Measurements from ENCODE around the gene MYRF.

The MYRF gene

GRCh38 chr11:61795459-61795858, 43.0 kb downstream of the MYRF start:
- DNase-seq (ENCODE audit: low read depth in 2 of 2): no peak

GRCh38 chr11:61795876-61796526, 43.6 kb downstream of the MYRF start:
- DNase-seq (ENCODE audit: low read depth in 2 of 2): no peak

GRCh38 chr11:61797263-61797944, 45.0 kb downstream of the MYRF start:
- DNase-seq (ENCODE audit: low read depth in 2 of 2): peak; percentile 60

DNA sequence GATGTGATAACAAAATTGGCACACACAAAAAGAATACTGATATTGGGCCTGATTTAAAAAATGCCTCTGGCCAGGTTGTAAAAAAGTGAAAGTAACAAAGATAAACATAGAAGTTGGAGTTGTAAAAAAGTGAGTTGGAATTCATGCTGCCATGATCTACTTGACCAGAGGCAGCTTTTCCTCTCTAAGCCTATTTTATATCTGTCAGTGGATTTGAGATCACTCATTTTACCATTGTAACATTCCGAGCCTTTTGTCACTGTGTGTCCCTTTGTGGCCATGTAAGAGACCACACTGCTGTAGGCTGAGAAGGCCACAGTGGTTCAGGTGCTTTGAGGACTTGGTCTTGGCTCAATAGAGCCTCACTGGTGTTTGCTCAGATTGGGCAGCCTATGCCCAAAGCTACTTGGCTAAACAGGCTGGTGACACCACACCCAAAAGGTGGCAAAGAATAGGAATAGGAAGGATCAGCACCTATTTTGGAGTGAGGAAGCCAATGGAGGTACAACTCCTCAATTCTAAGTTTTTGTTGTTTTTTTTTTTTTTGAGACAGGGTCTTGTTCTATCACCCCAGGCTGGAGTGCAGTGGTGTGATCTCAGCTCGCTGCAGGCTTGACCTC, 47.3 kb downstream of the MYRF start:
- DNase-seq (ENCODE audit: low read depth in 2 of 2): no peak

- DNase-seq (ENCODE audit: low read depth in 2 of 2): no peak
Measured at GRCh38 chr11:61800331-61801281, 48.2 kb downstream of the MYRF start.

GRCh38 chr11:61802605-61803004, 50.2 kb downstream of the MYRF start:
- no peak for DNase-seq (ENCODE audit: low read depth in 2 of 2)

DNA sequence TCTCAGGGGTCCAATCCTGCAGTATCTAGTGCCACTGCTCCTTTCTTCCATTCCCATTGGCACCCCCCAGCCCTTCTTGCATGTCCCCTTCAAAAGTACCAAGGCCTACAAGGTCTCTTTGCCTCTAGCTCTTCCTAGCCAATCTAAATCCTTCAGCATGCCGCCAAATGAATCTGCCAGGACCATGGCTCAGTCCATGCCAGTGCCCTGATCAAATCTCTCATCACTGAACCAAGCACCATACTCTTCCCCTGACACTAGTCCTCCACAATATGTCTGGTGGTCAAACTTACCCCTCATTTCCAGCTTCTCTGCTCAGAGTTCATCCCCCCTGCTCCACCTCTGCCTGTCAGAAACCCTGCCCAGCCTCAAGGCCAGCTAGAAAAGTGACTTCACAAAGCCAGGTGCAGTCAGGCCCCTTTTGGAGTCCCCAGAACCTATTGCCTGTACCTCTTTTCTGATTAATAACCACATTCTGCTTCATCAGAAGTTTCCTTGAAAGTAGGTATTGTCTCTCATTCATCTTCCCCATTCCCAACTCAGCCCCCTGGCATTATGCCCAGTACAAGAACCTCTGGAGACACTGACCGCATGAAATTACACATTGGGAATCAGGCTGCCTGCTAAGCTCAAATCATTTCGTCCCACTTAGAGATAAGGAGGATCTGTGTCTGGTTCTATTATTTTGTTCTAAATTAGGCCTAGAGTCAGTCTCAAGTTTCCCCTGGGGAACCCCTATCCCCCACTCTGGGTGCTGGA, 51.6 kb downstream of the MYRF start:
- DNase-seq (ENCODE audit: low read depth in 2 of 2): no peak

GRCh38 chr11:61805146-61805545, 52.7 kb downstream of the MYRF start:
- DNase-seq (ENCODE audit: low read depth in 2 of 2): no peak

GRCh38 chr11:61806785-61807184, 54.3 kb downstream of the MYRF start:
- no peak for DNase-seq (ENCODE audit: low read depth in 2 of 2)

- no peak for DNase-seq (ENCODE audit: low read depth in 2 of 2)
Measured at GRCh38 chr11:61810671-61811175, 58.3 kb downstream of the MYRF start.

GRCh38 chr11:61811831-61812230, 59.4 kb downstream of the MYRF start:
- no peak for DNase-seq (ENCODE audit: low read depth in 2 of 2)

- DNase-seq (ENCODE audit: low read depth in 2 of 2): no peak
Measured at GRCh38 chr11:61812736-61813411, 60.4 kb downstream of the MYRF start.

GRCh38 chr11:61814247-61814957, 62.0 kb downstream of the MYRF start:
- no peak for DNase-seq (ENCODE audit: low read depth in 2 of 2)

GRCh38 chr11:61814958-61815789, 62.7 kb downstream of the MYRF start:
- peak; percentile 71 to 72 for DNase-seq (ENCODE audit: low read depth in 2 of 2)

- DNase-seq (ENCODE audit: low read depth in 2 of 2): no peak
Measured at GRCh38 chr11:61815790-61816735, 63.6 kb downstream of the MYRF start.

- peak; percentile 86 for DNase-seq (ENCODE audit: low read depth in 2 of 2)
Measured at GRCh38 chr11:61816736-61817455, 64.5 kb downstream of the MYRF start, which contains the start of gene FADS1. TSS of gene FADS1 (minus strand) at chr11:61817003. CDS start at chr11:61816929, 74 bp downstream.
